Trophoblast cell (in vitro differentiated cells and primary cell): ENCODE data around the gene MLF1.

ENCODE experiments used
- DNase-seq, 2 donors: peaks; one replicate each; pipeline ENCODE4 v3.0.0-alpha.2; 2016
- H2AFZ ChIP-seq: 2 replicates; pipeline ENCODE4 v1.6.1; 2013; ENCODE audit warnings: low read length, moderate library complexity, mild to moderate bottlenecking; ENCODE audit not compliant: insufficient read depth, poor library complexity
- H2AK5ac ChIP-seq: 2 replicates; pipeline ENCODE4 v1.6.1; 2013; ENCODE audit warnings: mild to moderate bottlenecking, low read length
- H2BK120ac ChIP-seq: 2 replicates; pipeline ENCODE4 v1.6.1; 2013; ENCODE audit warnings: low read length, mild to moderate bottlenecking, moderate library complexity; ENCODE audit not compliant: insufficient read depth, poor library complexity
- H2BK12ac ChIP-seq: 2 replicates; pipeline ENCODE4 v1.6.1; 2013; ENCODE audit warnings: mild to moderate bottlenecking, low read length, moderate library complexity
- H2BK5ac ChIP-seq: 2 replicates; pipeline ENCODE4 v1.6.1; 2013; ENCODE audit warnings: low read length, low read depth, moderate library complexity, mild to moderate bottlenecking; ENCODE audit not compliant: poor library complexity
- H3K14ac ChIP-seq: 2 replicates; pipeline ENCODE4 v1.6.1; 2013; ENCODE audit warnings: mild to moderate bottlenecking, low read length
- H3K18ac ChIP-seq: 2 replicates; pipeline ENCODE4 v1.6.1; 2013; ENCODE audit warnings: mild to moderate bottlenecking, low read length
- H3K23ac ChIP-seq: 2 replicates; pipeline ENCODE4 v1.6.1; 2013; ENCODE audit warnings: low read length
- H3K27ac ChIP-seq: 2 replicates; pipeline ENCODE4 v1.5.1; 2013; ENCODE audit warnings: low read depth, mild to moderate bottlenecking, inconsistent platforms, low read length, moderate library complexity
- H3K27me3 ChIP-seq: 2 replicates; pipeline ENCODE4 v1.6.1; 2013; ENCODE audit warnings: inconsistent platforms, mild to moderate bottlenecking, low read length, moderate library complexity; ENCODE audit not compliant: insufficient read depth
- H3K36me3 ChIP-seq, 2 experiments: 1 replicate in 1 of 2; 2 replicates in 1 of 2; pipeline ENCODE4 v1.6.1; 2013; ENCODE audit warnings: low read length in 2 of 2, mild to moderate bottlenecking in 2 of 2, moderate library complexity in 1 of 2; ENCODE audit not compliant: insufficient read depth in 2 of 2, control insufficient read depth in 1 of 2
- H3K4ac ChIP-seq: 2 replicates; pipeline ENCODE4 v1.6.1; 2013; ENCODE audit warnings: low read depth, mild to moderate bottlenecking, low read length, moderate library complexity
- H3K4me1 ChIP-seq, 2 experiments: 1 replicate in 1 of 2; 2 replicates in 1 of 2; pipeline ENCODE4 v1.6.1; 2013; ENCODE audit warnings: low read length in 2 of 2, mild to moderate bottlenecking in 2 of 2, moderate library complexity in 1 of 2; ENCODE audit not compliant: insufficient read depth in 2 of 2, control insufficient read depth in 1 of 2
- H3K4me2 ChIP-seq: 2 replicates; pipeline ENCODE4 v1.6.1; 2013; ENCODE audit warnings: inconsistent platforms, mild to moderate bottlenecking, low read length, moderate library complexity
- H3K4me3 ChIP-seq: 2 replicates; pipeline ENCODE4 v1.5.1; 2013; ENCODE audit warnings: mild to moderate bottlenecking, low read depth, low read length, inconsistent platforms
- H3K79me1 ChIP-seq: one replicate; pipeline ENCODE4 v1.6.1; 2013; ENCODE audit warnings: low read length
- H3K79me2 ChIP-seq: 2 replicates; pipeline ENCODE4 v1.6.1; 2013; ENCODE audit warnings: low read length, mild to moderate bottlenecking; ENCODE audit not compliant: control insufficient read depth, insufficient read depth, poor library complexity
- H3K9ac ChIP-seq: 2 replicates; pipeline ENCODE4 v1.6.1; 2013; ENCODE audit warnings: mild to moderate bottlenecking, low read length
- H3K9me3 ChIP-seq: 2 replicates; pipeline ENCODE4 v1.6.1; 2013; ENCODE audit warnings: low read depth, mild to moderate bottlenecking, control low read depth, inconsistent platforms, low read length; ENCODE audit not compliant: insufficient read depth
- H4K12ac ChIP-seq: 2 replicates; pipeline ENCODE4 v1.6.1; 2013; ENCODE audit warnings: low read depth, mild to moderate bottlenecking, low read length, moderate library complexity
- H4K8ac ChIP-seq: 2 replicates; pipeline ENCODE4 v1.6.1; 2013; ENCODE audit warnings: low read depth, mild to moderate bottlenecking, low read length, moderate library complexity
- H4K91ac ChIP-seq: one replicate; pipeline ENCODE4 v1.6.1; 2013; ENCODE audit warnings: low read depth, mild to moderate bottlenecking, low read length, moderate library complexity
- WGBS: extraction: QIAGEN DNeasy Blood & Tissue Kit; methylation state at CpG from one replicate; pipeline ENCODE4 v1.1.7; 2013; ENCODE audit warnings: missing lambda C conversion rate; ENCODE audit not compliant: insufficient read length, insufficient coverage; ENCODE audit errors: extremely low coverage; 5-methylcytosine and 5-hydroxymethylcytosine counted together

Gene MLF1

DNA sequence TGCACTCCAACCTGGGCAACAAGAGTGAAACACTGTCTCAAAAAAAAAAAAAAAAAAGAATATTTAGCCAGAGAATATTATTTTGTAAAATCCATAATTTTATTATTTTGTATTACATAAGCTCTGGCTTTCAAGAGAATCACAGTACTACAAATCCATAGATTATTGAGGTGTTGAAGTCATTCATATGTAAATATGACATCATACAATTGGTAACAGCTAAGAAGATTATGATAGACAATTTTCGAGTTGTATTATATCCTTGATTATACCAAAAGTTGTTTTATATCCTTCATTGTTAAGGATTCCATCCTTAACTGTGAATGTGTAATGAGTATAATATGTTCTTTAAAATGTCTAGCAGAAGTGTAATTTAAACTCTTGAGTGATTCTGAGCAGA, 3.7 kb downstream of the MLF1 start:
- Histone ChIP-seq H2AK5ac (no peak overlapping the region), H3K4me2 (no peak overlapping the region), H2AFZ (no peak overlapping the region), H4K12ac (no peak overlapping the region), H3K4me3 (no peak overlapping the region), H4K91ac (no peak overlapping the region), H3K9ac (no peak overlapping the region), H3K14ac (no peak overlapping the region), H3K36me3 (no peaks in the 10 kb centered on the region), H3K27me3 (no peaks in the 10 kb centered on the region), H3K79me2 (no peaks in the 10 kb centered on the region), H3K4me1 (peaks cover 0 to 4% of the 10 kb centered on the region in 2 experiments), H2BK120ac (no peak overlapping the region), H4K8ac (no peak overlapping the region), H2BK5ac (no peak overlapping the region), H2BK12ac (no peak overlapping the region), H3K9me3 (peaks cover 6% of the 10 kb centered on the region), H3K79me1 (peaks cover 4% of the 10 kb centered on the region), H3K23ac (no peak overlapping the region), H3K18ac (no peak overlapping the region), H3K4ac (no peak overlapping the region), H3K27ac (no peak overlapping the region)
- DNase-seq, result no peak
- no CpG with 5 or more reads among the region's 1 CpG for WGBS

DNA sequence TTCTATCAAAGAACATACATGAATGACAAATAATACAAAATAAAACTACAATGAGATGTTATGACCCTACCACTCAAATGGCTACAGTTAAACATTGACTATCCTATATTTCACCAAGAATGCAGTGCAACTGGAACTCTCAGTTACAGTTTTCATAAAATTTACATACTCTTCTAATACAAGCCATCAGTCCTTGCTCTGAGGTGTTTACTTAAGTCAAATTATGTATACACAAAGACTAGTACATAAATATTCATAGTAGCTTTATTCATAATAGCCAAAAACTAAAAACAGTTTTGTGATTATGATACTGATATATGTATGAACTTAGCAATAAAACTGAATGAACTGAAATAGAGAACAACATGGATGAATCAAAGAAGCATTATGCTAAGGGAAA, 19.2 kb downstream of the MLF1 start:
- Histone ChIP-seq H3K36me3 (no peaks in the 10 kb centered on the region), H3K23ac (no peak overlapping the region), H3K79me2 (no peaks in the 10 kb centered on the region), H3K4me3 (no peak overlapping the region), H3K27ac (no peak overlapping the region), H2BK5ac (no peak overlapping the region), H3K9ac (no peak overlapping the region), H3K14ac (no peak overlapping the region), H3K18ac (no peak overlapping the region), H2BK12ac (no peak overlapping the region), H3K4me2 (no peak overlapping the region), H3K9me3 (no peaks in the 10 kb centered on the region), H3K27me3 (no peaks in the 10 kb centered on the region), H2BK120ac (no peak overlapping the region), H3K4ac (no peak overlapping the region), H2AFZ (no peak overlapping the region), H3K79me1 (no peaks in the 10 kb centered on the region), H2AK5ac (no peak overlapping the region), H4K8ac (no peak overlapping the region), H4K91ac (no peak overlapping the region), H3K4me1 (peaks cover 0 to 2% of the 10 kb centered on the region in 2 experiments), H4K12ac (no peak overlapping the region)
- no peak for DNase-seq

DNA sequence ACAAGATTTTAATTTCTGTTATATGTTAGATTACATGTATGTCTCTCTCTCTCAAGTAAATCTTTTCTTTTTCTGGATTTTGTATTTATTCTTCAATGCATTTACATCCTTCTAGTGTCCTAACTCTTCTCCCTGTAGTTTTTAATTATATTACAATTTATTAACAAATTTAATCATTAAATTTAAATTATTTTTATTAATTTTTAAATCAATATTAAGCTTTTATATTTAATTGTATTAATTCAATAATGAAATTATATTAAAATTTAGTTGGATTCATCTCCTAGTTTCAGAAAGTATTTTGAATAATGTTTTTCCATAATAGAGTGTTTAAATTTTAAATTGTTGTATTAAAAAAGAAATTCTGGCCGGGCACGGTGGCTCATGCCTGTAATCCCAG, 29.8 kb downstream of the MLF1 start:
- no peak overlapping the region for H3K23ac ChIP-seq
- WGBS, result no CpG with 5 or more reads among the region's 2 CpGs

DNA sequence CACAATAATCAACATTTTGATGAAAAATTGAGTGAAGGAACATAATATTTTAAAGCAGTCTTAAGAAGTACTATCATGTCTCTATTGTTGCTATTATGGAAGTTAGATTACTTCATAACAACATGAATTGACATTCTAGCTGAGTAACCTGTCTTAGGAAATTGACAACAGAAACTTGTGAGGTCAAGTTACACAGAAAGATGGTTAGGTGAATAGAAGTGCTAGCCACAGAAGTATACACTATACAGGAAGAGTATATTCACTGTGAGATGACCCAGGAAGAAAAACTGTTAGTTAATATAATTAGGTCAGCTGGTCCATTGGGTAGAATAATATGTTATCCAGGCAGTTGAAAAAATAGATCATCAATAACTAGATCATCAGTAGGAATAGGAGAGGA, 31.2 kb downstream of the MLF1 start:
- Histone ChIP-seq H3K18ac (no peak overlapping the region), H3K4ac (no peak overlapping the region), H2BK12ac (no peak overlapping the region), H3K14ac (no peak overlapping the region), H3K79me1 (no peaks in the 10 kb centered on the region), H4K91ac (no peak overlapping the region), H3K36me3 (no peaks in the 10 kb centered on the region), H3K4me1 (no peaks in the 10 kb centered on the region), H3K23ac (no peak overlapping the region), H3K4me3 (no peak overlapping the region), H3K9ac (no peak overlapping the region), H3K79me2 (no peaks in the 10 kb centered on the region), H4K8ac (no peak overlapping the region), H2AFZ (no peak overlapping the region), H3K9me3 (no peaks in the 10 kb centered on the region), H4K12ac (no peak overlapping the region), H2BK5ac (no peak overlapping the region), H3K4me2 (no peak overlapping the region), H3K27me3 (no peaks in the 10 kb centered on the region), H2AK5ac (no peak overlapping the region), H2BK120ac (no peak overlapping the region), H3K27ac (no peak overlapping the region)
- DNase-seq, result no peak

More for the DNA sequence above, 29.8 kb downstream of the MLF1 start:
- Histone ChIP-seq H2BK12ac (no peak overlapping the region), H3K79me1 (no peaks in the 10 kb centered on the region), H3K36me3 (no peaks in the 10 kb centered on the region), H3K4me2 (no peak overlapping the region), H3K18ac (no peak overlapping the region), H3K14ac (no peak overlapping the region), H2BK120ac (no peak overlapping the region), H4K8ac (no peak overlapping the region), H3K4me3 (no peak overlapping the region), H3K4me1 (no peaks in the 10 kb centered on the region), H3K27ac (no peak overlapping the region), H2BK5ac (no peak overlapping the region), H3K4ac (no peak overlapping the region), H4K91ac (no peak overlapping the region), H3K27me3 (no peaks in the 10 kb centered on the region), H3K79me2 (no peaks in the 10 kb centered on the region), H2AK5ac (no peak overlapping the region), H3K9me3 (no peaks in the 10 kb centered on the region), H3K9ac (no peak overlapping the region), H2AFZ (no peak overlapping the region), H4K12ac (no peak overlapping the region)
- no peak for DNase-seq
